GM23338 (cell line): ENCODE measurements around the gene CCL21. TPM values are rescaled to one million over a fixed set of nuclear protein-coding genes. Genes with fewer than 3 reads are reported as not detected.

Experiments
- ATAC-seq: fragments of 200-7000 bp; cut with Tn5 transposase; 3 replicates; pipeline ENCODE4 v1.9.1; 2020
- DNase-seq: peaks from one replicate; pipeline ENCODE4 v3.0.0-alpha.2; 2015; ENCODE audit warnings: low spot score
- H2AFZ ChIP-seq: fragments of 200-600 bp; sonication (generic); 2 replicates; pipeline ENCODE4 v1.8.0; 2016; ENCODE audit warnings: antibody characterized with exemption, mild to moderate bottlenecking, moderate library complexity
- H3F3A ChIP-seq: fragments of 200-600 bp; sonication (generic); replicated peaks from 2 replicates; pipeline ENCODE4 v1.8.0; 2017; ENCODE audit warnings: antibody characterized with exemption, mixed run types, low read depth
- H3K27ac ChIP-seq: fragments of 200-600 bp; sonication (generic); 2 replicates; pipeline ENCODE4 v1.6.1; 2016; ENCODE audit warnings: low read depth
- H3K27me3 ChIP-seq: fragments of 200-600 bp; sonication (generic); 2 replicates; pipeline ENCODE4 v1.8.0; 2016; ENCODE audit warnings: mild to moderate bottlenecking, mixed run types, moderate library complexity; ENCODE audit not compliant: insufficient read depth
- H3K36me3 ChIP-seq: fragments of 200-600 bp; sonication (generic); 2 replicates; pipeline ENCODE4 v1.8.0; 2016; ENCODE audit warnings: mild to moderate bottlenecking; ENCODE audit not compliant: insufficient read depth
- H3K4me1 ChIP-seq: fragments of 200-600 bp; sonication (generic); 2 replicates; pipeline ENCODE4 v1.8.0; 2016; ENCODE audit warnings: mild to moderate bottlenecking, moderate library complexity; ENCODE audit not compliant: insufficient read depth
- H3K4me2 ChIP-seq: fragments of 200-600 bp; sonication (generic); 2 replicates; pipeline ENCODE4 v1.7.1; 2017; ENCODE audit warnings: mixed run types
- H3K4me3 ChIP-seq: fragments of 200-600 bp; sonication (generic); 2 replicates; pipeline ENCODE4 v1.6.1; 2016; ENCODE audit warnings: mixed run types
- H3K79me2 ChIP-seq: fragments of 200-600 bp; sonication (generic); replicated peaks from 2 replicates; pipeline ENCODE4 v1.8.0; 2017; ENCODE audit warnings: mild to moderate bottlenecking; ENCODE audit not compliant: insufficient read depth
- H3K9me2 ChIP-seq: fragments of 200-600 bp; sonication (generic); 2 replicates; pipeline ENCODE4 v1.8.0; 2017; ENCODE audit not compliant: insufficient read depth
- H4K20me1 ChIP-seq: fragments of 200-600 bp; sonication (generic); replicated peaks from 2 replicates; pipeline ENCODE4 v1.8.0; 2017; ENCODE audit warnings: mild to moderate bottlenecking; ENCODE audit not compliant: insufficient read depth
- H3K27ac Mint-ChIP-seq: 2 replicates; pipeline ENCODE4 v1.8.0; 2020; ENCODE audit warnings: inconsistent platforms, mild to moderate bottlenecking, moderate library complexity, mixed read lengths
- H3K27me3 Mint-ChIP-seq: 3 replicates; pipeline ENCODE4 v1.8.0; 2022; ENCODE audit warnings: low read depth, mild to moderate bottlenecking, moderate library complexity, mixed read lengths, inconsistent platforms; ENCODE audit not compliant: insufficient read depth, poor library complexity
- H3K36me3 Mint-ChIP-seq: 3 replicates; pipeline ENCODE4 v1.8.0; 2021; ENCODE audit warnings: low read depth, mild to moderate bottlenecking, inconsistent platforms, moderate library complexity, mixed read lengths
- H3K4me1 Mint-ChIP-seq: 3 replicates; pipeline ENCODE4 v1.8.0; 2020; ENCODE audit warnings: mild to moderate bottlenecking, inconsistent platforms, mixed read lengths
- H3K4me3 Mint-ChIP-seq: 3 replicates; pipeline ENCODE4 v1.8.0; 2021; ENCODE audit warnings: moderate library complexity, mild to moderate bottlenecking, inconsistent platforms, mixed read lengths
- H3K9me3 Mint-ChIP-seq: 3 replicates; pipeline ENCODE4 v1.8.0; 2020; ENCODE audit warnings: moderate library complexity, mild to moderate bottlenecking, inconsistent platforms, mixed read lengths
- CREB1 ChIP-seq: fragments of 250-450 bp; sonication (Bioruptor Pico); IDR thresholded peaks from 2 replicates; pipeline ENCODE4 v1.5.0; 2020; ENCODE audit warnings: low read depth, mild to moderate bottlenecking, moderate library complexity
- ETS1 ChIP-seq: IDR thresholded peaks from 2 replicates; pipeline ENCODE4 v1.6.1; 2016; ENCODE audit warnings: antibody characterized with exemption
- JUNB ChIP-seq: IDR thresholded peaks from one replicate; pipeline ENCODE4 v1.6.1; 2016; ENCODE audit warnings: antibody characterized with exemption; ENCODE audit not compliant: unreplicated experiment
- REST ChIP-seq: IDR thresholded peaks from one replicate; pipeline ENCODE4 v1.6.1; 2018; ENCODE audit warnings: antibody characterized with exemption; ENCODE audit not compliant: unreplicated experiment
- STAT1 ChIP-seq: IDR thresholded peaks from one replicate; pipeline ENCODE4 v1.6.1; 2016; ENCODE audit warnings: antibody characterized with exemption; ENCODE audit not compliant: unreplicated experiment
- ZNF114 ChIP-seq: fragments of 250-450 bp; sonication (Bioruptor Pico); IDR thresholded peaks from 2 replicates; pipeline ENCODE4 v1.5.0; 2020; ENCODE audit warnings: mild to moderate bottlenecking, moderate library complexity
- ZNF462 ChIP-seq: fragments of 250-450 bp; sonication (Bioruptor Pico); IDR thresholded peaks from 2 replicates; pipeline ENCODE4 v1.5.0; 2020; ENCODE audit warnings: mild to moderate bottlenecking, moderate library complexity
- polyA plus RNA-seq: library from polyadenylated mRNA; unstranded; fragments of >200 nt; fragmentation: Nextera tagmentation; extraction: Ambion mirVana; gene quantifications from 2 replicates; pipeline ENCODE4 v1.2.1, GENCODE V29; 2016
- total RNA-seq: library from RNA; depleted of rRNA; stranded (reverse); fragments of >200 nt; shearing (Covaris generic); gene quantifications from 2 replicates; pipeline ENCODE4 v1.2.3, GENCODE V29; 2014

Gene CCL21
- total and polyA plus RNA-seq, 2 experiments from 2014 or later, result not detected

DNA sequence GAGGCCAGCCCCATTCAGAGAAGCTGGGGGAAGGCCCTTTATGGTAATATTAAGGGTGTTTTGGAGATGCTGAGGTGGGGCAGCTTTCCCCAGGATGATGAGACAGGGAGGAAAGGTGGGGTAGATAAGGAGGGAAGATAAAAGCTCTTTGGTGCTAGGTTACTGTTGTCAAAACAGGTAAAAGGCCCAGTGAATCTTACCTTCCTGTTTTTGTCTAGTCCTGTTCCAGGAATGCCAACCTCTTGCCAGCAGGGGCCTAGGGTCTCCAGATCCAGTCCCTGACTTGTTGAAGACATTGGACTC is 46.7 kb downstream of the CCL21 start:
- Mint-ChIP-seq H3K36me3 (peaks cover 6% of the 10 kb centered on the region), H3K4me1 (peaks cover 8% of the 10 kb centered on the region), H3K27ac (no peak overlapping the region), H3K4me3 (no peak overlapping the region; the same call in 2 of the 3 replicates), H3K27me3 (peaks cover 11% of the 10 kb centered on the region), H3K9me3 (no peaks in the 10 kb centered on the region)
- Histone ChIP-seq H3F3A (no peaks in the 10 kb centered on the region), H3K9me2 (no peaks in the 10 kb centered on the region), H3K27me3 (no peaks in the 10 kb centered on the region), H3K4me2 (no peak overlapping the region), H3K4me1 (peaks cover 3% of the 10 kb centered on the region), H2AFZ (no peak overlapping the region), H3K27ac (no peak overlapping the region), H3K79me2 (peaks cover 8% of the 10 kb centered on the region; the same call in 1 of the 2 replicates), H3K36me3 (no peaks in the 10 kb centered on the region), H3K4me3 (no peak overlapping the region), H4K20me1 (peaks cover 3% of the 10 kb centered on the region; the same call in 1 of the 2 replicates)
- ATAC-seq, result no peak
- DNase-seq, result no peak
- no peak for TF ChIP-seq REST

DNA sequence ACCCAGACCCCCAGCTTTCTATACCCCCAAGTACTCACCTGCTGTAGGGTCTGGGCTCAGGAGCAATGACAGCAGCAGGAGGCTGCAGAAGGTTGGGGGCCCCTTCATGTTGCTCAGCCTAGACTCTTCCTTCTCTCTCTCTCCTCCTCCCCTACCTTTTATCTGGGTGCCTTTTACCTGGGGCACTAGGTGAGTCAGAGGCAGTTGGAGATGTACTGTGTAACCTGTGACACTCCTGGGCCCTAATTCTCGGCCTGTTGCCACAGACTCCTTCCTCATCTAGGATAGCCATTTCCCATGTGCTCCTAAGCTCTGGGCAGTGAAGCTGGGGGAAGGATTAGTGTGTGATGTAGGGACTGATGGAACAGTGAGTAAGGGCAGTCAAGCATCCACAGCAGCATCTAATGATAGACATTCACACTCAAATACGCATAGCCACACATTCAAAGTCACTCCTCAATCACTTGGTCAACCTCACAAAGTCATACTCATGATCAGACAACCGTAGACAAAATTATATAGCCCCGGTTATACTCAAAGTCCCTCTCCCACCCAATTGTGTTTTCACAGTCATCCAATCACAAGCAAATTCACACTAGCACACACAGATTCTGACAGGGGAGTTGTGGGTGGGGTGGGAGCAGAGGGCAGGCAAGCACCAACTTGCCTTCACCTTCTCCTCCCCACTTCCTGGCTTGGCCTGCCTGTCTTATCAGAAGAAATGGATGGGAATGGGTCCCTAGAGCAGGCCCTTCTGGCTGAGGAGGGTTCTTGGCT is 47.2 kb downstream of the CCL21 start, which contains the start of gene CCL27:
TSS of gene CCL27 (minus strand) at position 132 of the 777 bp plus-strand sequence. CDS start at position 108, 24 bp downstream.
- no peak within 1 kb of the TSS for H2AFZ ChIP-seq
- no peak for ATAC-seq
- H3K27ac Mint-ChIP-seq, result no peak within 1 kb of the TSS
- TF ChIP-seq ZNF462 (no peak), CREB1 (CRISPR knock-in tag) (no peak), ZNF114 (CRISPR knock-in tag) (no peak), ETS1 (no peak), JUNB (no peak), STAT1 (no peak)

More for the DNA sequence above, 47.2 kb downstream of the CCL21 start, which contains the start of gene CCL27:
- DNase-seq, result no peak
- Histone ChIP-seq H3K9me2 (no peaks in the 10 kb centered on the region), H4K20me1 (peaks cover 3% of the 10 kb centered on the region; the same call in 1 of the 2 replicates), H3K36me3 (no peaks in the 10 kb centered on the region), H3F3A (no peaks in the 10 kb centered on the region), H3K4me3 (no peak within 1 kb of the TSS), H3K27me3 (no peaks in the 10 kb centered on the region), H3K4me2 (no peak within 1 kb of the TSS), H3K4me1 (peaks cover 3% of the 10 kb centered on the region), H3K79me2 (peaks cover 8% of the 10 kb centered on the region; the same call in 1 of the 2 replicates), H3K27ac (no peak within 1 kb of the TSS)
- H3K36me3 Mint-ChIP-seq, result peaks cover 2% of the 10 kb centered on the region; the same call in 1 of the 3 replicates
- peaks cover 8% of the 10 kb centered on the region for H3K4me1 Mint-ChIP-seq
- H3K4me3 Mint-ChIP-seq, result no peak within 1 kb of the TSS; the same call in 2 of the 3 replicates
- H3K9me3 Mint-ChIP-seq, result no peaks in the 10 kb centered on the region
- peaks cover 16% of the 10 kb centered on the region for H3K27me3 Mint-ChIP-seq
